Measurements from ENCODE around the gene SFMBT2.

The SFMBT2 gene

DNA sequence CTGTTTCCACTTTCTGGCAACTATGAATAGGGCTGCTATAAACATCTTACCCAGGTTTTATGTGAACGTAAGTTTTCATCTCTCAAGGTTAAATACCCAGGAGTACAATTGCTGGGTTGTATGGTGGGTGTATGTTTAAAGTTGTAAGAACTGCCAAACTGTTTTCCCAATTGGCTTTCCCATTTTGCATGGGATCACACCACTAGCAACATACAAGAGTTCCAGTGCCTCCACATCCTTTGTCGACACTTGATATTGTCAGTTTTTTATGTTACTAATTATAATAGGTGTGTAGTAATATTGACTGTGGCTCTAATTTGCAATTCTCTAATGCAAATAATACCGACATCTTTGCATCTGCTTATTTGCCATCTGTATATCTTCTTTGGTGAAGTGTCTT, 82.9 kb downstream of the SFMBT2 start:
- no peaks in the 10 kb centered on the region for H3K36me3 ChIP-seq (ENCODE audit: insufficient read depth, low read length)

DNA sequence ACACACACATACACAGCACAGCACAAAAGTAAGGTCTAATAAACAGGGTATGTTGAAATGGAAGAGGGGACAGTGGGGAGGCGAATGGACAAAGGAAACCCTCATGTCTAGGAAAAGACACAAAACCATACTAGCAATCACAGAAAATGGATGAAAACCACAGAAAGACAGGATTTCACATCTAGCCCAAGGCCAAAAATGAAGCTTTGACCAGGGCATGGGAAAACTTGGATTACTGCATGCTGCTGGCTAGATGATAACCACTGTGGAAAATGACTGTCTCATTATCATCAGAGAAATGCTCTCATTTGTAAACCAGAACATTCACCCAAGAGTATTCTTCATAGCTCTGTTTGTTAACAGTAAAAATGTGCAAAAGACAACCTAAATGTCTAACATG, 88.2 kb downstream of the SFMBT2 start:
- H3K36me3 ChIP-seq (ENCODE audit: insufficient read depth, low read length), result no peaks in the 10 kb centered on the region

More for the DNA sequence above, 82.9 kb downstream of the SFMBT2 start:
- TF ChIP-seq EZH2 (IDR thresholded peaks at IDR 0.05), result no peak
- TF ChIP-seq FOXP2 (optimal IDR thresholded peaks at IDR 0.05; ENCODE audit: control extremely low read depth, extremely low read length, insufficient read depth), result no peak
- no peak for TF ChIP-seq POLR2AphosphoS5 (IDR thresholded peaks at IDR 0.05; ENCODE audit: borderline replicate concordance, low read depth, low read length)
- Histone ChIP-seq H3K4me3 (no peak overlapping the region), H3K9me3 (ENCODE audit: low read depth, low read length) (no peaks in the 10 kb centered on the region), H3K27ac (no peak overlapping the region), H3K9ac (ENCODE audit: insufficient read length) (no peak overlapping the region)
- no peak for DNase-seq (ENCODE audit: low read depth, low spot score)

DNA sequence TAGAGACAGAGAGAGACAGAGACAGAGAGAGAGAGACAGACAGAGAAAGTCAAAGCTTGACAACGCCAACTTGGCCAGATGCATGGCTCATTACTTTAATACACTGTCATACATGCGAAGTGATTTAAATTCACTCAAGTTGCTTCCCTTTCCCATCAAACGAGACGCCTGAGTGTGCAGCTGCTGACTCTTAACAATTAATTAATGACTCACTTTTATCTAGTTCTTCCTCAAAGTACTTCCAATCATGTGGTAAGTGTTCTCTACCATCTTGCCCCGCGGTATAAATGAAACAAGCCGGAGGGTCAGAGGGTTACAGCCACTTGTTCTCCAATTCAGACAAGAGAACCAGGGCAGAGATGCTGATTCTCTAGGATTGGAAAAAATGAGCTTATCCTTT, 90.8 kb downstream of the SFMBT2 start:
- Histone ChIP-seq H3K36me3 (ENCODE audit: insufficient read depth, low read length) (no peaks in the 10 kb centered on the region), H3K9ac (ENCODE audit: insufficient read length) (no peak overlapping the region), H3K9me3 (ENCODE audit: low read depth, low read length) (no peaks in the 10 kb centered on the region), H3K27ac (no peak overlapping the region), H3K4me3 (no peak overlapping the region)
- no peak for DNase-seq (ENCODE audit: low read depth, low spot score)
- TF ChIP-seq EZH2 (IDR thresholded peaks at IDR 0.05) (no peak), POLR2AphosphoS5 (IDR thresholded peaks at IDR 0.05; ENCODE audit: borderline replicate concordance, low read depth, low read length) (no peak), FOXP2 (optimal IDR thresholded peaks at IDR 0.05; ENCODE audit: control extremely low read depth, extremely low read length, insufficient read depth) (no peak)

More for the DNA sequence above, 88.2 kb downstream of the SFMBT2 start:
- DNase-seq (ENCODE audit: low read depth, low spot score), result no peak
- H3K9ac ChIP-seq (ENCODE audit: insufficient read length), result no peak overlapping the region
- H3K9me3 ChIP-seq (ENCODE audit: low read depth, low read length), result no peaks in the 10 kb centered on the region
- TF ChIP-seq FOXP2 (optimal IDR thresholded peaks at IDR 0.05; ENCODE audit: control extremely low read depth, extremely low read length, insufficient read depth) (no peak), POLR2AphosphoS5 (IDR thresholded peaks at IDR 0.05; ENCODE audit: borderline replicate concordance, low read depth, low read length) (no peak), EZH2 (IDR thresholded peaks at IDR 0.05) (no peak)
- no peak overlapping the region for H3K4me3 ChIP-seq
- H3K27ac ChIP-seq, result no peak overlapping the region

DNA sequence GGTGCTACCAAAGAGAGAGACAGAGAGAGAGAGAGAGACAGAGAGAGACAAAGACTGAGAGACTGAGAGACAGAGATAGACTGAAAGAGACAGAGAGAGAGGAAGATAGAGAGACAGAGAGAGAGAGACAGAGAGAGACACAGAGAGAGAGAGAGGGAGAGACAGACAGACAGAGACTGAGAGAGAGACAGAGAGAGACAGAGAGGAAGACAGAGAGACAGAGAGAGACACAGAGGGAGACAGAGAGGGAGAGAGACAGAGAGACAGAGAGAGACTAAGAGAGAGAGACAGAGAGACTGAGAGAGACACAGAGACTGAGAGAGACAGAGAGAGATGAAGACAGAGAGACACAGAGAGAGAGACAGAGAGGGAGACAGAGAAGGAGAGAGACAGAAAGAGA, 91.2 kb downstream of the SFMBT2 start:
- Histone ChIP-seq H3K4me3 (no peak overlapping the region), H3K9ac (ENCODE audit: insufficient read length) (no peak overlapping the region), H3K9me3 (ENCODE audit: low read depth, low read length) (no peaks in the 10 kb centered on the region), H3K36me3 (ENCODE audit: insufficient read depth, low read length) (no peaks in the 10 kb centered on the region), H3K27ac (no peak overlapping the region)
- no peak for DNase-seq (ENCODE audit: low read depth, low spot score)
- TF ChIP-seq POLR2AphosphoS5 (IDR thresholded peaks at IDR 0.05; ENCODE audit: borderline replicate concordance, low read depth, low read length) (no peak), EZH2 (IDR thresholded peaks at IDR 0.05) (no peak), FOXP2 (optimal IDR thresholded peaks at IDR 0.05; ENCODE audit: control extremely low read depth, extremely low read length, insufficient read depth) (no peak)

DNA sequence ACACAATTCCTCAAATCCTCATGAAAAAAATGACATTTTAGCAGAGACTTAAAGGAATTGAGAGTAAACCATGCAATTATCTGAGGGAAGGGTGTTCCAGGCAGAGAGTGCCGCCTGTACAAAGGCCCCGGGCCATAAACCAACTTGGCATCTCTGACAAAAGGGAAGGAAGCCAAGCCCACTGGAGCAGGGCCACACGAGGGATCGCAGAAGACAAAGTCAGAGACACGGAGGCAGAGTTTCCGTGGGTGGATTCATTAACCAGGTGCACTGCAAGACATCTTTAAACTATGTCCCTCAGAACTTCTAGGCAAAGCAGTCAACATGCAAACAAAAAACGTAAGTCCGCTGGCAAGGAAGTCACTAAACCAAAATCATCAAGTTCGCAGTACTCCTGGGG, 92.0 kb downstream of the SFMBT2 start:
- no peaks in the 10 kb centered on the region for H3K36me3 ChIP-seq (ENCODE audit: insufficient read depth, low read length)
- no peak overlapping the region for H3K4me3 ChIP-seq
- no peak overlapping the region for H3K9ac ChIP-seq (ENCODE audit: insufficient read length)
- DNase-seq (ENCODE audit: low read depth, low spot score), result no peak
- H3K9me3 ChIP-seq (ENCODE audit: low read depth, low read length), result no peaks in the 10 kb centered on the region
- no peak overlapping the region for H3K27ac ChIP-seq
- no peak for TF ChIP-seq FOXP2 (optimal IDR thresholded peaks at IDR 0.05; ENCODE audit: control extremely low read depth, extremely low read length, insufficient read depth)
- TF ChIP-seq POLR2AphosphoS5 (IDR thresholded peaks at IDR 0.05; ENCODE audit: borderline replicate concordance, low read depth, low read length), result no peak
- TF ChIP-seq EZH2 (IDR thresholded peaks at IDR 0.05), result no peak

DNA sequence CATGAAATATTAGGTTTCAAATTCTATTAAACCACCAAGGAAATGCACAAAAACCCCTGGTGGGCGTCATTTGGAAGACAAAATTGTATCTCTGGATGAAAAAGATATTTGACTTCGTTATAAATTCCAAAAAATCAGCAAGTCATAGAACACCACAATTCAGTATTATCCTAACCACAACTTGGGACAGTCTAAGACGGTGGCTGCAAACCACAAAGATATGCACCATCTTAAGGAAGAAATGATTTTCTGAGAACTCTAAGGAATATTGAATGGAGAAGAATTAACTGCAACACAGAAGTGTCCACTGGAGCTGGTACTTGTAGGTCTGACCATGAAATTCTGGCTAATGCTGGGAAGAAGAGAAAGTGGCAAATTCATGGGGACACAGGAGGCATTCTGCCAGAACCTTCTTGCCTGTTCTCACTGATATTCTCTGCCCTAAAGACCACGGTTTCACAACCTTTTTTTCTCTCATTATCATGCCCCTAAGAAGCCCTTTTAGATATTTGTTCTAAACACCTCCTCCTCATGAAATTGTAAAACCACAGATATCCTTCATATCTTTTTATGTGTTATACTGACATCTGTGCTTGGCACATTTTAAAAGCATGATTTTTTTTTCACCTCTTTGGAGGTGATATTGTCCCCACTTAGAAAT, 92.9 kb downstream of the SFMBT2 start:
- Histone ChIP-seq H3K27ac (no peak overlapping the region), H3K4me3 (no peak overlapping the region)

DNA sequence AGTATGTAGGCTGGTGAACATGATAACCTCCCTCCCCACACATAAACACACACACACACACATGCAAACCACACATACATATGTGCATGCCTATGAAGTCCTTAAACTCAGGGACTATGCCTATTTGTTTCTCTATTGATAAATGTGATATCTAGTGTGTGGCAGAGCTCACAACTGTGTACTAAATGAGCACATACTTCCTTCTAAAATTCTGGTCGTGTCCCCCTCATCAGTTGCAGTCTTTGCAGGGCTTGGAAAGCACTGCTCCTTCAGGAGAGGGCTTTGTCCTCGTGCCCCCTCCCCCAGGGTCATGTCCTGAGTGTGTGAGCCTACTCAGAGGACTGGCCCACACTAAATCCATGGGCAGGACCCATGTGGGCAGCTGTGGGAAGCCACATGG, 94.0 kb downstream of the SFMBT2 start:
- no peak for DNase-seq (ENCODE audit: low read depth, low spot score)
- H3K9me3 ChIP-seq (ENCODE audit: low read depth, low read length), result no peaks in the 10 kb centered on the region
- H3K4me3 ChIP-seq, result no peak overlapping the region
- H3K36me3 ChIP-seq (ENCODE audit: insufficient read depth, low read length), result no peaks in the 10 kb centered on the region
- no peak overlapping the region for H3K9ac ChIP-seq (ENCODE audit: insufficient read length)
- no peak overlapping the region for H3K27ac ChIP-seq
- TF ChIP-seq FOXP2 (optimal IDR thresholded peaks at IDR 0.05; ENCODE audit: control extremely low read depth, extremely low read length, insufficient read depth), result no peak
- no peak for TF ChIP-seq POLR2AphosphoS5 (IDR thresholded peaks at IDR 0.05; ENCODE audit: borderline replicate concordance, low read depth, low read length)
- TF ChIP-seq EZH2 (IDR thresholded peaks at IDR 0.05), result no peak

More for the DNA sequence above, 92.9 kb downstream of the SFMBT2 start:
- H3K36me3 ChIP-seq (ENCODE audit: insufficient read depth, low read length), result no peaks in the 10 kb centered on the region
- TF ChIP-seq POLR2AphosphoS5 (IDR thresholded peaks at IDR 0.05; ENCODE audit: borderline replicate concordance, low read depth, low read length) (no peak), EZH2 (IDR thresholded peaks at IDR 0.05) (no peak), FOXP2 (optimal IDR thresholded peaks at IDR 0.05; ENCODE audit: control extremely low read depth, extremely low read length, insufficient read depth) (no peak)
- no peaks in the 10 kb centered on the region for H3K9me3 ChIP-seq (ENCODE audit: low read depth, low read length)
- no peak for DNase-seq (ENCODE audit: low read depth, low spot score)
- H3K9ac ChIP-seq (ENCODE audit: insufficient read length), result no peak overlapping the region

DNA sequence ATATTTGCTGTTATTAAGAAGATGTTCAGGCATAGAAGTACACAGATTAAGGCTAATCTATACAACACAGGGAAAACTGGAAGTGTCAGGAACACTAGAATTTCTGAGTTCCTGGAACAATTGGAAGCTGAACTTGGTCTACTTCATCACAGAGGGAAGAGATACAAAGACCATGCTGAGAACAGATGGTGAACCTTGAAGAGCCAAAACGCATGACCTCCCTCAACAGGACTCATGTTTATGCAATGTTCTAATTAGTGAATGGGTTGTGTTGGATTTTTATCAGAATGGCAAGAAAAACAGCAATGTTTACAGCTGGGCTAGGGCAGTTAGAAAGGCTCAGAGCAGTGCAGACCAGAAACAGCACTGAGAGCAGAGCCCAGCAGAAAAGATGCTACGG, 94.9 kb downstream of the SFMBT2 start:
- Histone ChIP-seq H3K9ac (ENCODE audit: insufficient read length) (no peak overlapping the region), H3K36me3 (ENCODE audit: insufficient read depth, low read length) (no peaks in the 10 kb centered on the region), H3K27ac (no peak overlapping the region), H3K4me3 (no peak overlapping the region), H3K9me3 (ENCODE audit: low read depth, low read length) (no peaks in the 10 kb centered on the region)
- no peak for DNase-seq (ENCODE audit: low read depth, low spot score)
- TF ChIP-seq FOXP2 (optimal IDR thresholded peaks at IDR 0.05; ENCODE audit: control extremely low read depth, extremely low read length, insufficient read depth), result no peak

DNA sequence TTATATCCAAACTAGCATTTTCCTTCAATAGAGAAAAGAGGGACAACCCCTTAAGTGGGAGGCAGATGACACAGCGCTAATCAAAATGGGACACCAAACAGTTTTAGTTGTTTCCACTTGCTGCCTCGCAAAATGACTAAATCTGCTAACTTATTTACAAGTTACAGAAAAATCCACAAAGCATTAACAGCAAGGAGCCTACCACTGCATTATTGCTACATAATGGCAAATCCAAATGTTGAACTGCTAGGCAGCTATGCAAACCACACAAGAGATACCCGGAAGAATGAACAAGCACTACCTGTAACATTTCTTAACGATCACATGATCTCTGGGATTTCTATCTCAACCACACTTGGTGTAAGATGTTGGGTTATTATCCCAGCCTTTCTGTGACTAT, 96.7 kb downstream of the SFMBT2 start:
- TF ChIP-seq FOXP2 (optimal IDR thresholded peaks at IDR 0.05; ENCODE audit: control extremely low read depth, extremely low read length, insufficient read depth) (no peak), EZH2 (IDR thresholded peaks at IDR 0.05) (no peak), POLR2AphosphoS5 (IDR thresholded peaks at IDR 0.05; ENCODE audit: borderline replicate concordance, low read depth, low read length) (no peak)
- H3K4me3 ChIP-seq, result no peak overlapping the region
- no peaks in the 10 kb centered on the region for H3K9me3 ChIP-seq (ENCODE audit: low read depth, low read length)
- no peak overlapping the region for H3K9ac ChIP-seq (ENCODE audit: insufficient read length)
- DNase-seq (ENCODE audit: low read depth, low spot score), result no peak
- H3K36me3 ChIP-seq (ENCODE audit: insufficient read depth, low read length), result no peaks in the 10 kb centered on the region
- no peak overlapping the region for H3K27ac ChIP-seq

Measured in SK-N-MC (cell line).